ENCODE measurements around the gene BARX2.

Gene BARX2

DNA sequence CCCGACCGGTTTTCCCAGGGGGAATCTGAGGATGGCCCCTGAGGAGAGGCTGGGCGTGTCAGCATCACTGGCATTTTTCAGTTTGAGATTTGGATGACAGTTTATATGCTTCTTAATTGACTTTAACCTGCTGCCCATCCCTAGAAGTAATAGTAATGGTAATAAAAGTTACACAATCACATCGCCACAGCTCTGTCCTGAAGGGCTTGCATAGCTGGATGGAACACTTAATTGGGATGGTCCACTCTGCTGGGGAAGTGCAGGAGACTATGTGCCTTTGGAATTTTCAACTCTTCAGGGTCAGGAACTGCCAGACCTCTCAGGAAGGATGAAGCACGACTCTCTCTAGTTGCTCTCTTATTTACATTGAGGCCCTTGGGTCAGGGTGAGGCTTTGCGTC lies 16.2 kb downstream of the BARX2 start:
- no peak for TF ChIP-seq CTCF (IDR thresholded peaks at IDR 0.05; ENCODE audit: low read depth, low read length)

GRCh38 chr11:129392995-129393394 lies 17.3 kb downstream of the BARX2 start:
- no peak for DNase-seq (ENCODE audit: extremely low read depth, low read depth)
- TF ChIP-seq CTCF (IDR thresholded peaks at IDR 0.05; ENCODE audit: low read depth, low read length): no peak

More for the DNA sequence above, 16.2 kb downstream of the BARX2 start:
- DNase-seq (ENCODE audit: extremely low read depth, low read depth): no peak

DNA sequence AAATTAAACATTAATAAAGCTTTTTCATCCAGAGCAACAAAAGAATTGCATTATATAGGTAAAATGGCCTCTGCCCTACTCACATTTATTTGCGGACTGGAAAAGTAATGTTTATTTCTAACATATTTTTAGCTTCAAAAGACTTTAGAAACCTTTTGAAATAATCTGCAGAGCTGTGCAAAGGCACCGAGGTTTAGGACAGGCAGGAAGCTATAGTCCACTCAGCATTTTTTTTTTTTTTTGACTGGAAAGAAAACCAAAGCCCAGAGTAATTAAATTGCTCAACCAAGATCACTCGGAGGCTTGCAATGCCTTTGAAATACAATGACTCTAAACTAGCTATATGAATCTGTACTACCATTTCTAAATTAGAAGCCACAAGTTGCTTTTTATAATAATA lies 19.1 kb downstream of the BARX2 start:
- TF ChIP-seq CTCF (IDR thresholded peaks at IDR 0.05; ENCODE audit: low read depth, low read length): no peak
- DNase-seq (ENCODE audit: extremely low read depth, low read depth): no peak

GRCh38 chr11:129395432-129395831 lies 19.8 kb downstream of the BARX2 start:
- TF ChIP-seq CTCF (IDR thresholded peaks at IDR 0.05; ENCODE audit: low read depth, low read length): no peak
- DNase-seq (ENCODE audit: extremely low read depth, low read depth): no peak

DNA sequence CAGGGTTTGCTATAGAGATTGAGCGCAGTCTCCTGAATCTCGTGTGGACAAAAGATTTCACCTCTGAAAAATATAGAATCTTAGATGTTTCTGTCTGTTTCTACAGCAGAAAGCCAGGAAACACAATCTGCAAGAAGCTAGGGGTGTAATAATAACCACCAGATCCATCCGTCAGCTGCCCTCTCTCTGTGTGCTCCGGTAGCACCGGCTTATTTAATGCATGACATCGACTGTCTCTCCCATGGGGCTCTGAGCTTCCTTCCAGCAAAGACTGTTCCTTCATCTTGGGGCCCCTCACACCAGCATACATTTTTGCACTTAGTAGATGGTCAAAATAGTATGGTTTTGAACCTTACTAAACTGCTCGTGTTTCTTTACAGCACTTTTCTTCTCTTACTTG lies 20.2 kb downstream of the BARX2 start:
- TF ChIP-seq CTCF (IDR thresholded peaks at IDR 0.05; ENCODE audit: low read depth, low read length): no peak
- DNase-seq (ENCODE audit: extremely low read depth, low read depth): no peak

GRCh38 chr11:129396454-129396853 lies 20.8 kb downstream of the BARX2 start:
- no peak for DNase-seq (ENCODE audit: extremely low read depth, low read depth)
- TF ChIP-seq CTCF (IDR thresholded peaks at IDR 0.05; ENCODE audit: low read depth, low read length): no peak

- no peak for TF ChIP-seq CTCF (IDR thresholded peaks at IDR 0.05; ENCODE audit: low read depth, low read length)
- no peak for DNase-seq (ENCODE audit: extremely low read depth, low read depth)
Observed at GRCh38 chr11:129402206-129403171, 26.8 kb downstream of the BARX2 start.
